WI38 (cell line): Measurements from ENCODE around the gene UBQLN4.
"Not testable (repeated sequence)": the region's sequence is repeated elsewhere in the genome, so short reads cannot be mapped to it uniquely, and the experiment has no call there.

Source experiments
- H3K4me3 ChIP-seq: 2 replicates; pipeline ENCODE4 v1.5.1; 2011; ENCODE audit warnings: low read depth, mild to moderate bottlenecking, control low read depth, low read length
- CTCF ChIP-seq: IDR thresholded peaks from 2 replicates; pipeline ENCODE4 v1.5.1; 2012; ENCODE audit warnings: low read depth, mild to moderate bottlenecking, control low read depth, low read length

UBQLN4 gene

GRCh38 chr1:156050376-156050775 is 3.2 kb downstream of the UBQLN4 start:
- H3K4me3 ChIP-seq = no peak overlapping the region
- no peak for TF ChIP-seq CTCF

GRCh38 chr1:156048663-156049258 is 4.8 kb downstream of the UBQLN4 start:
- H3K4me3 ChIP-seq = no peak overlapping the region
- TF ChIP-seq CTCF = no peak

GRCh38 chr1:156045076-156045475 is 8.5 kb downstream of the UBQLN4 start:
- H3K4me3 ChIP-seq = no peak overlapping the region
- no peak for TF ChIP-seq CTCF

- no peak for TF ChIP-seq CTCF
- no peak overlapping the region for H3K4me3 ChIP-seq
These were observed 10.8 kb downstream of the UBQLN4 start for GRCh38 chr1:156042828-156043227.

- not testable (repeated sequence) for H3K4me3 ChIP-seq
These were observed 18.6 kb downstream of the UBQLN4 start for GRCh38 chr1:156034991-156035390.

- no peak for TF ChIP-seq CTCF
- H3K4me3 ChIP-seq = no peak overlapping the region
These were observed 20.6 kb downstream of the UBQLN4 start for GRCh38 chr1:156033011-156033410.

GRCh38 chr1:156026588-156026987 is 27.0 kb downstream of the UBQLN4 start:
- no peak overlapping the region for H3K4me3 ChIP-seq
- TF ChIP-seq CTCF = no peak

- TF ChIP-seq CTCF = peak; percentile 31; the same call in 1 of the 2 replicates
- H3K4me3 ChIP-seq = no peak overlapping the region
These were observed 27.7 kb downstream of the UBQLN4 start for GRCh38 chr1:156025876-156026275.
